Stomach (tissue), 9 donors: ENCODE results near the gene SYT6. TPM values are rescaled to one million over a fixed set of nuclear protein-coding genes. Genes with fewer than 3 reads are reported as not detected.

Source experiments
- DNase-seq, 2 donors: peaks; one replicate each; pipeline versions ENCODE4 v3.0.0 to v3.0.0-alpha.2; 2013 to 2019
- H3K27ac ChIP-seq, 5 donors: fragments of 200-600 bp in 4 of 5; sonication (generic) in 4 of 5; one replicate each; pipeline ENCODE4 v1.5.1; 2013 to 2019; ENCODE audit warnings: mild to moderate bottlenecking in 1 of 5, moderate library complexity in 1 of 5
- H3K27me3 ChIP-seq, 3 donors: fragments of 200-600 bp; sonication (generic); one replicate each; pipeline ENCODE4 v1.5.1; 2017 to 2019; ENCODE audit warnings: mixed run types in 1 of 3
- H3K36me3 ChIP-seq, 4 donors: fragments of 200-600 bp; sonication (generic); 1 replicate in 3 of 4; 2 replicates in 1 of 4; pipeline ENCODE4 v1.5.1; 2016 to 2019
- H3K4me1 ChIP-seq, 4 donors: fragments of 200-600 bp; sonication (generic); one replicate each; pipeline ENCODE4 v1.5.1; 2016 to 2019
- H3K4me3 ChIP-seq, 4 donors: fragments of 200-600 bp; sonication (generic) in 3 of 4; one replicate each; pipeline ENCODE4 v1.5.1; 2016 to 2019; ENCODE audit warnings: mild to moderate bottlenecking in 1 of 4
- H3K9me3 ChIP-seq, 4 donors: fragments of 200-600 bp; sonication (generic); one replicate each; pipeline ENCODE4 v1.5.1; 2016 to 2019
- CTCF ChIP-seq, 7 experiments: fragments of 450-650 bp in 4 of 7; fragments of 200-600 bp in 3 of 7; sonication (generic) in 3 of 7; IDR thresholded peaks; one replicate each; pipeline ENCODE4 v1.5.1; 2016 to 2019; ENCODE audit warnings: antibody characterized with exemption in 7 of 7, control low read depth in 2 of 7, mild to moderate bottlenecking in 1 of 7
- EP300 ChIP-seq: sonication (generic); formaldehyde crosslinking; IDR thresholded peaks from one replicate; pipeline ENCODE4 v1.6.1; 2017; ENCODE audit warnings: antibody characterized with exemption
- POLR2A ChIP-seq, 4 donors: fragments of 450-650 bp; IDR thresholded peaks; one replicate each; pipeline ENCODE4 v1.6.1; 2016; ENCODE audit warnings: antibody characterized with exemption in 4 of 4, control low read depth in 2 of 4, mild to moderate bottlenecking in 1 of 4, moderate library complexity in 1 of 4
- POLR2AphosphoS5 ChIP-seq, 3 donors: sonication (generic); formaldehyde crosslinking; IDR thresholded peaks; one replicate each; pipeline ENCODE4 v1.6.1; 2016; ENCODE audit warnings: antibody characterized with exemption in 3 of 3
- WGBS, 5 donors: extraction: QIAGEN DNeasy Blood & Tissue Kit in 3 of 5; methylation state at CpG; one replicate each; pipeline versions ENCODE4 v1.1.5 to v1.1.7; 2013 to 2018; 5-methylcytosine and 5-hydroxymethylcytosine counted together
- intact Hi-C: fragments of 100-400 bp; cut with DNase I; formaldehyde crosslinking; loops from one replicate; pipeline ENCODE4 v1.15.1; 2023; ENCODE audit warnings: low total_unique reads
- polyA plus RNA-seq, 3 donors: library from polyadenylated mRNA; stranded (reverse); fragments of 200-250 nt; gene quantifications; one replicate each; pipeline ENCODE4 v1.2.3, GENCODE V29; 2013
- total RNA-seq, 5 donors: library from RNA; depleted of rRNA; stranded (reverse); fragments of >200 nt; gene quantifications; one replicate each; pipeline versions ENCODE4 v1.1.0 to v1.2.3, GENCODE V29; 2014 to 2016
- donor health status: healthy with polysubstance abuse.
- donor health status: Bipolar disorder and iron deficiency.
- donor health status: healthy.

SYT6 gene
- total and polyA plus RNA-seq, 8 donors, result 0.18 to 86.6 (median 1.7) TPM; not detected in 4

- intact Hi-C loops, result no loop called here
- Histone ChIP-seq H3K27me3 (peaks cover 0 to 8% (median 1%) of the 10 kb centered on the region in 3 donors), H3K4me1 (no peaks in the 10 kb centered on the region), H3K36me3 (no peaks in the 10 kb centered on the region), H3K4me3 (no peak overlapping the region), H3K9me3 (no peaks in the 10 kb centered on the region), H3K27ac (no peak overlapping the region)
- TF ChIP-seq CTCF (IDR thresholded peaks at IDR 0.05), result no peak
- no peak for TF ChIP-seq EP300
- TF ChIP-seq POLR2A (IDR thresholded peaks at IDR 0.05), result no peak
- TF ChIP-seq POLR2AphosphoS5 (IDR thresholded peaks at IDR 0.05), result no peak
- 80 to 84% (median 82%) methylated on average over 4 of the region's 4 CpGs for WGBS, 5 donors
- no peak for DNase-seq
Observed at GRCh38 chr1:114130213-114130612, 23.5 kb downstream of the SYT6 start.

- WGBS, 5 donors, result 73 to 96% (median 86%) methylated on average over 6 of the region's 6 CpGs
- intact Hi-C loops, result no loop called here
- Histone ChIP-seq H3K4me1 (no peaks in the 10 kb centered on the region), H3K27ac (no peak overlapping the region), H3K4me3 (no peak overlapping the region), H3K27me3 (no peaks in the 10 kb centered on the region), H3K9me3 (no peaks in the 10 kb centered on the region), H3K36me3 (no peaks in the 10 kb centered on the region)
- no peak for DNase-seq
- TF ChIP-seq POLR2AphosphoS5 (IDR thresholded peaks at IDR 0.05), result no peak
- no peak for TF ChIP-seq EP300
- no peak for TF ChIP-seq POLR2A (IDR thresholded peaks at IDR 0.05)
Observed at GRCh38 chr1:114128293-114128692, 25.4 kb downstream of the SYT6 start.

GRCh38 chr1:114126261-114127095, 27.2 kb downstream of the SYT6 start:
- Histone ChIP-seq H3K27ac (no peak overlapping the region), H3K9me3 (no peaks in the 10 kb centered on the region), H3K4me3 (no peak overlapping the region), H3K4me1 (no peaks in the 10 kb centered on the region), H3K27me3 (no peaks in the 10 kb centered on the region), H3K36me3 (no peaks in the 10 kb centered on the region)
- no peak for DNase-seq
- intact Hi-C loops, result no loop called here
- WGBS, 5 donors, result 71 to 79% (median 74%) methylated on average over 10 of the region's 10 CpGs
- TF ChIP-seq EP300 (no peak), POLR2A (IDR thresholded peaks at IDR 0.05) (no peak), POLR2AphosphoS5 (IDR thresholded peaks at IDR 0.05) (no peak), CTCF (IDR thresholded peaks at IDR 0.05) (no peak)

GRCh38 chr1:114124644-114125043, 29.0 kb downstream of the SYT6 start:
- no peak for DNase-seq
- intact Hi-C loops, result no loop called here
- no peak for TF ChIP-seq CTCF (IDR thresholded peaks at IDR 0.05)
- no peak for TF ChIP-seq POLR2AphosphoS5 (IDR thresholded peaks at IDR 0.05)
- TF ChIP-seq POLR2A (IDR thresholded peaks at IDR 0.05), result no peak
- TF ChIP-seq EP300, result no peak
- H3K4me3 ChIP-seq, result no peak overlapping the region
- H3K27ac ChIP-seq, result no peak overlapping the region
- H3K27me3 ChIP-seq, result no peaks in the 10 kb centered on the region
- H3K4me1 ChIP-seq, result no peaks in the 10 kb centered on the region
- H3K9me3 ChIP-seq, result no peaks in the 10 kb centered on the region
- no peaks in the 10 kb centered on the region for H3K36me3 ChIP-seq
- WGBS, 5 donors, result 75 to 88% (median 88%) methylated on average over 7 of the region's 7 CpGs
